ENCODE measurements around the gene TRIM2. TPM values are rescaled to one million over a fixed set of nuclear protein-coding genes. Genes with fewer than 3 reads are reported as not detected.
"Not testable (repeated sequence)": the region's sequence is repeated elsewhere in the genome, so short reads cannot be mapped to it uniquely, and the experiment has no call there.

The TRIM2 gene
- total RNA-seq, 2 donors from 2014 or later, result 1.3 to 1.4 TPM

DNA sequence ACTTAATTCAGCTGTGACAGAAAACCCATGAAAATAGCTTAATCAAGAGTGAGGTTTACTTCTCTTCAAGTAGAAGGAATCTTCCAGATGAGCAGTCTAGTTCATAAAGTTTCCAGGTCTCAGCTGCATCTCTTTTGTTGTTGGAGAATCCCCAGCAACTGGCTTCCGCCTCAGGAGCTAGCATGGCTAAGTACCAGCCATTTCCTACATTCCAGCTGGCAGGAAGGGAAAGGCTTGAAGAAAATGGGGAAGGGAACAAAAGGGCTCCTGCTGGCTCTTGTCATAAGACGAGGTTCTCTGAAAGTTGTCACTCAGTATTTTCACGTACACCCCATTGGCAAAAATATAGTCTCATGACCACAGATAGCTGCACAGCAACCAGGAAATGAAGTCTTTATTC, 27.3 kb upstream of the TRIM2 start:
- Mint-ChIP-seq H3K27ac (no peak overlapping the region), H3K4me3 (no peak overlapping the region), H3K36me3 (ENCODE audit: insufficient read depth in 2 of 2) (no peaks in the 10 kb centered on the region), H3K27me3 (ENCODE audit: low read depth) (no peaks in the 10 kb centered on the region), H3K4me1 (ENCODE audit: low read depth) (no peaks in the 10 kb centered on the region), H3K9me3 (no peaks in the 10 kb centered on the region)
- ATAC-seq (replicated peaks in 1 of 2), result no peak
- DNase-seq, result no peak

DNA sequence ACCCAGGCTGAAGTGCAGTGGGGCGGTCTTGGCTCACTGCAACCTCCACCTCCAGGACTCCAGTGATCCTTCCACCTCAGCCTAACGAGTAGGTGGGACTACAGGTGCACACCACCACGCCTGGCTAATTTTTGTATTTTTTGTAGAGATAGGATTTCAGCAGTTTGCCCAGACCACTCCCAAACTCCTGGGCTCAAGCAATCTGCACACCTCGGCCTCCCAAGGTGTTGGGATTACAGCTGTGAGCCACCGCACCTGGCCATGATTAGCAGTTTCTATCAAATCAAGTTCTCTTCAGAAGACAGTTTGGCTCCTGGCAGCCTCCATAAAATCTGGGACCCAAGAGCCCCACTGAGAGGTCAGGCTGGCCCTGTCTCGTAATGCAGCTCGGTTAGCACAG, 26.4 kb upstream of the TRIM2 start:
- Mint-ChIP-seq H3K4me1 (ENCODE audit: low read depth) (no peaks in the 10 kb centered on the region), H3K9me3 (no peaks in the 10 kb centered on the region), H3K36me3 (ENCODE audit: insufficient read depth in 2 of 2) (no peaks in the 10 kb centered on the region), H3K27ac (no peak overlapping the region), H3K4me3 (no peak overlapping the region), H3K27me3 (ENCODE audit: low read depth) (no peaks in the 10 kb centered on the region)
- ATAC-seq (replicated peaks in 1 of 2), result no peak
- no peak for DNase-seq

DNA sequence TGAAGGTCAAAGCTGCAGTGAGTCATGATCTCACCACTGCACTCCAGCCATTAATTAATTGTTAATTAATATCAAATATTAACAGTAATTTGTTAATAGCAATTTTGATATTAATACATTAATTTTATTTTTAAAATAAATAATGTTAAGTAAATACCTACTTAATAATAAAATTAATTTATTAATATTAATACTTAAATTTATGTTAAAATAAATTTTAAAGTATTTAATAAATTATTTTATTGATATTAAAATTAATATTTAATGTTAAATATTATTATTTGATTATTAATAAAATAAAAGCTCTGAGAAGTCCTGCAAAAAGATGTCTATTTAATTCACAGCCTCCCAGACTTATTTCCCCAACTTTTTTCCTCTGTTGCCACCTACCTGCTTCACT, 25.1 kb upstream of the TRIM2 start:
- Mint-ChIP-seq H3K27me3 (ENCODE audit: low read depth) (no peaks in the 10 kb centered on the region), H3K36me3 (ENCODE audit: insufficient read depth in 2 of 2) (no peaks in the 10 kb centered on the region), H3K4me1 (ENCODE audit: low read depth) (no peaks in the 10 kb centered on the region), H3K27ac (no peak overlapping the region), H3K9me3 (no peaks in the 10 kb centered on the region), H3K4me3 (no peak overlapping the region)
- no peak for DNase-seq
- ATAC-seq (replicated peaks in 1 of 2), result no peak

DNA sequence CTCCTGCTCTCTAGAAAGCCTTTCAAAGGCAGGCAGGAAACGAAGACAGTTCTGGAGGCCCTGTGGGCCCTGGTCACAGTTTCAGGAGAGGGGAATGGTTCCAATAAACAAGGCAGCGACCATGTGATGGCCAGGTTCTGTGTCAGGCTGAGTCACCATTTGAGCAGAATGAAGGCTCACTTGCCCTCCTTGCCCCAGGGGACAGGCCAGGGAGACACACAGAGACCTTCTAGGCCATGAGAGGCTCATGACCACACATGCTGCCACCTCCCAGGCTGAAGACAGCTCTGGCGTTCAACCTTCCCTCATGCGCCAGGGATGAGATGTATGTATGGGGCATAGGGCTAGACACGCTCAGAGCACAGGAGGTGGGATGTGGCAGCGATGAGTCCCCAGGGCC, 22.9 kb upstream of the TRIM2 start:
- DNase-seq (no peak), ATAC-seq (replicated peaks in 1 of 2) (no peak)
- no peaks in the 10 kb centered on the region for H3K4me1 Mint-ChIP-seq (ENCODE audit: low read depth)
- no peak overlapping the region for H3K4me3 Mint-ChIP-seq
- no peaks in the 10 kb centered on the region for H3K36me3 Mint-ChIP-seq (ENCODE audit: insufficient read depth in 2 of 2)
- no peaks in the 10 kb centered on the region for H3K27me3 Mint-ChIP-seq (ENCODE audit: low read depth)
- no peaks in the 10 kb centered on the region for H3K9me3 Mint-ChIP-seq
- no peak overlapping the region for H3K27ac Mint-ChIP-seq

DNA sequence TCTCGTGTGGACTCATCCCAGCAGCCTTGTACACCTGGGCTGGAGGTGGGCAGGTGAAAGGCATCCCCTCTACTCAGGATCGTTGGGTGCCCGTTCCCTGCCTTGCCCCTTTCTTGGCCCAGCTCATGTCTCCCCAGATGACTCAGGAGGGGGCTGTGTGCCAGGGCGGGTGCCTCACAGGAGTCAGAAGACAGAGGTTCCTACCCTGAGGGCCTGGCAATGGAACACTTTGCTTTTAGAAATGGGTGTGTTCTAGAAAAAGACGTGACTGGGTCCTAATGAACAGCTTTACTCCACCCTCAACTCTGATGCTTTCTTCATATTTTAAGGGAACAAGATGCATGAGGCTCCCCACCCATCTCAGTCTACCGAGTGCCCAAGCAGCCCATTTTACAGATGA, 22.5 kb upstream of the TRIM2 start:
- DNase-seq (no peak), ATAC-seq (replicated peaks in 1 of 2) (no peak)
- Mint-ChIP-seq H3K36me3 (ENCODE audit: insufficient read depth in 2 of 2) (no peaks in the 10 kb centered on the region), H3K4me1 (ENCODE audit: low read depth) (no peaks in the 10 kb centered on the region), H3K4me3 (no peak overlapping the region), H3K9me3 (no peaks in the 10 kb centered on the region), H3K27me3 (ENCODE audit: low read depth) (no peaks in the 10 kb centered on the region), H3K27ac (no peak overlapping the region)

DNA sequence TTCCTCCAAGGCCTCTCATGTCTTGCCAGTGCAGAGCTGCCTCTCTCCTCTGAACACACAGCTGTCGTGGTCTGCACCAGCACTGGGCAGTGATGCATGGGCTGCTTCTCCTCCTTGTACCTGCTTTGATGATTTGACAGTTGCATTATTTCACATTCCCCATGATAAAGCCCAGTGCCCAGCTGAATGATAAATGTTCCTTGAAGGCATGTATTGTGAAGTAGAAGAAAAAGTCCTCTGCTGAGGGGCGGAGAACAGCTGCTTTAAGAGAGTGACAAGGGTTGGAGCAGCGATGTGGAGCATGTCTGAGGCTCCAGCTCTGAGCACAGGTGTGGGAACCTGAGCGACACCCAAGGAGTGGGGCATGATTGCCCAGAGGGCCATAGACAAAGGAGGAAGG, 21.1 kb upstream of the TRIM2 start:
- Mint-ChIP-seq H3K9me3 (no peaks in the 10 kb centered on the region), H3K36me3 (ENCODE audit: insufficient read depth in 2 of 2) (no peaks in the 10 kb centered on the region), H3K4me1 (ENCODE audit: low read depth) (no peaks in the 10 kb centered on the region), H3K27ac (no peak overlapping the region), H3K4me3 (no peak overlapping the region), H3K27me3 (ENCODE audit: low read depth) (no peaks in the 10 kb centered on the region)
- DNase-seq, result no peak
- ATAC-seq (replicated peaks in 1 of 2), result no peak

DNA sequence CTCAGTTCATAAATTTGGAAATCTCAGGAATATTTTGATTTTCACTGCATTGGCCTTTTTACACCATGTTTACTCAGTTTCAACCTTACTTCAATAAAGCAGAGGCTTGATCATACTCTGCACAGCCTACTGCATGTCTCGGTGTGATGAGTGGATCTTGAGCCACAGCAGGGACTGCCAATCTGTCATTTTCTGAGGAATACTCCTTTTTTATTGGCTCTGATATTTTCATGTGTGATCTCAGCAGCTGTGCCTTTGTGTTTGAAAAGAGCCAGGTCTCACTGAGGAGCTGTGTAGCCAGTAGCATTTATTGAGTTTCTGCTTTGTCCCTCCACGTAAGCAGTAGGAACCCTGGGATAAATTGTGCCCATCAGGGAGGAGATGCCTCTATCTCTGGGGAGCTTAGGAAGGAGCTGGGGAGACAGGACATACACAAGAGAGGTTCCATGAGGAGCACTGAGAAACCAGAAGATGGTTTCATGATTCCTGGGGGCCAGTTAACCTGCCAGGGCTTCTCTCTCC, 18.9 kb upstream of the TRIM2 start:
- Mint-ChIP-seq H3K27ac (no peak overlapping the region), H3K27me3 (ENCODE audit: low read depth) (no peaks in the 10 kb centered on the region), H3K36me3 (ENCODE audit: insufficient read depth in 2 of 2) (no peaks in the 10 kb centered on the region), H3K9me3 (no peaks in the 10 kb centered on the region), H3K4me3 (no peak overlapping the region), H3K4me1 (ENCODE audit: low read depth) (no peaks in the 10 kb centered on the region)
- DNase-seq (no peak), ATAC-seq (replicated peaks in 1 of 2) (no peak)

DNA sequence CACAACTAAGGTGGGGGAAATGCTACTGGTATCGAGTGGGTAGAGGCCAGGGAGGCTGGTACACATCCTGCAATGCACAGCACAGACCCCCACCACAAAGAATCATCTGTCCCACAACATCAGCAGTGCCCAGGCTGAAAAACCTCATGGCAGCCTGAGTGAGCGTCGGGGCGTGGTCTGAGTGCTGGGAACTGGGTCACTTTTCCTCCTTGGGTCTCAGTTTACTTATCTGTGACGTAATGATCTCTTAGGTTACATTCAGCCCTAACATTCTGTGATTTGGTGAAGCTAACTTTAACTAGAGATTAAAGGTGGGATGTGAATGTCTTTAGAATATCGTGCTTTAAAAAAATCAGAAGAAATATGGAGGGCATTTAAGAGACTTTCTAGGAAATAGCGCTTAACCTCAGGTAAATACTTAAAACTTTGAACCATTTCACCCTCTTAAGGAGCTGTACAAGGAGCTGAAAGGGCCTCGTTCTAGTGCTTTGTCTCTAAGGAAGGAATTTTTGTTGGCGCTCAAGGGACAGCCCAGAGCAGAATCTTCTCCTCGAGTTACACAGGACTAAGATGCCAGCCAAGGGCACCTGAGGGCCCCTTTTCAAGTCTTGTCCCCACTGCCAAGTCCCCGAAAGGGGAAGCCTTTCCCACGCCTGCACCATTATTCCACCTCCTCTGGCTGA, 18.1 kb upstream of the TRIM2 start:
- no peak overlapping the region for H3K27ac Mint-ChIP-seq
- no peaks in the 10 kb centered on the region for H3K9me3 Mint-ChIP-seq
- DNase-seq (no peak), ATAC-seq (replicated peaks in 1 of 2) (no peak)
- no peaks in the 10 kb centered on the region for H3K4me1 Mint-ChIP-seq (ENCODE audit: low read depth)
- no peaks in the 10 kb centered on the region for H3K36me3 Mint-ChIP-seq (ENCODE audit: insufficient read depth in 2 of 2)
- H3K27me3 Mint-ChIP-seq (ENCODE audit: low read depth), result no peaks in the 10 kb centered on the region
- H3K4me3 Mint-ChIP-seq, result no peak overlapping the region

DNA sequence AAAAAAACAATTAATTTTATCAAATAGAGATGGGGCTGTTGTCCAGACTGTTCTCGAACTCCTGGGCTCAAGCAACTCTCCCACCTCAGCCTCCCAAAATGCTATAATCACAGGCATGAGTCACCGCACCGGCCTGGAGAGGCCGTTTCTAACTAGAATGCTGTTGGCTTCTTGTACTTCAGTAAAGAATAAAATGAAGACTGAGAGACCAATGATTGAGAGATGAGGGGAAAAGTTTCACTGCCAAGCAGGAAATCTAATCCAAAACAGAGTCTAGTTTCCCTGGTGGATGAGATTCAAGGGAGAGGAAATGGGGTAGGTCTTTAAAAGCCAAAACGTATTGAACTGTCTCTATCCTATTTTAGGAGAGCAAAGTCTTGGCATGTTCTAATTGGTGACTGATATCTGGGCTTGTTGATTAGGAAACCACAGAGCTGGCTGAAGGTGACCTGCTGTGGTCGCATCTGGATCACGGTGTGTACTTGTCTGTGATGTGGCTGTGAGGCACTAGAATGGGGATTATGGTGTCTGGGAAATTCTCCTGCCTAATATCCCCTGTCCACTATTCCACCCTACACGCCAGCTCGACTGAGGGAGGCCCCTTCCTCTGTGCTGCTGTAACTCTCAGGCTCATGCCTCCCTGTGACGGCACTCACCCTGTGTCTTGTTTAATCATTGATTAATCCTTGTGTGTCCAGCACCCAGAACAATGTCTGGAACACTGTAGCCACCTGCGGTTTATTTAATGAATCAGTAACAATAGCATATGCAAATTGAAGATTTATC, 15.0 kb upstream of the TRIM2 start:
- no peaks in the 10 kb centered on the region for H3K36me3 Mint-ChIP-seq (ENCODE audit: insufficient read depth in 2 of 2)
- H3K27ac Mint-ChIP-seq, result no peak overlapping the region
- no peak for ATAC-seq (replicated peaks in 1 of 2)

DNA sequence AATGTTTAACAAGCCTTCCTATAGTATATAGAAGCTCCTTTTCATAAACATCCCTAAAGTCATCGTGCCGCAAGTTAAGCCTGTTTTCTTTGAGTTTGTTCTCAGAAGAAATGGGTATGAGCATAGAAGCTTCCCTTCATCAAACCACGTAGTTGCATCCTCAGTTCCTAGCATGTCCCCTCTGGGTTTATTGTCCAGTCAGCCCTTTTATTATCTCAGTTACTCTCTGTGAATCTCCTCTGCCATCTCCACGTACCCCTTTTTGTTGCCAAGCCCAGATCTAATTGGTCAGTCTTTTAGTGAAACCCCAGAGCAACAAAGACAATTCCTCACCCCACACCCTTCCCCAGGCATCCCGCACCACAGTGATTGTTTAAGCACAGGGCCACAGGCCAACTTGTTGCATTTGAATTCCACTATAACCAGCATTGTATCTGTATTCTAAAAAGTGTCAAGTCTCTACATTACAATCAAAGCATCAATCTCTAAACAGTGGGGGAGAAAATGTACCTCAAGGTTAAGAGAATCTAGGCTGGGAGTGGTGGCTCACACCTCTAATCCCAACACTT, 12.4 kb upstream of the TRIM2 start:
- Mint-ChIP-seq H3K4me1 (ENCODE audit: low read depth) (no peaks in the 10 kb centered on the region), H3K4me3 (no peak overlapping the region), H3K27ac (no peak overlapping the region), H3K9me3 (no peaks in the 10 kb centered on the region), H3K36me3 (ENCODE audit: insufficient read depth in 2 of 2) (no peaks in the 10 kb centered on the region), H3K27me3 (ENCODE audit: low read depth) (no peaks in the 10 kb centered on the region)
- no peak for ATAC-seq (replicated peaks in 1 of 2)
- no peak for DNase-seq

More for the DNA sequence above, 15.0 kb upstream of the TRIM2 start:
- Mint-ChIP-seq H3K4me3 (no peak overlapping the region), H3K9me3 (no peaks in the 10 kb centered on the region), H3K4me1 (ENCODE audit: low read depth) (no peaks in the 10 kb centered on the region), H3K27me3 (ENCODE audit: low read depth) (no peaks in the 10 kb centered on the region)
- DNase-seq, result no peak

DNA sequence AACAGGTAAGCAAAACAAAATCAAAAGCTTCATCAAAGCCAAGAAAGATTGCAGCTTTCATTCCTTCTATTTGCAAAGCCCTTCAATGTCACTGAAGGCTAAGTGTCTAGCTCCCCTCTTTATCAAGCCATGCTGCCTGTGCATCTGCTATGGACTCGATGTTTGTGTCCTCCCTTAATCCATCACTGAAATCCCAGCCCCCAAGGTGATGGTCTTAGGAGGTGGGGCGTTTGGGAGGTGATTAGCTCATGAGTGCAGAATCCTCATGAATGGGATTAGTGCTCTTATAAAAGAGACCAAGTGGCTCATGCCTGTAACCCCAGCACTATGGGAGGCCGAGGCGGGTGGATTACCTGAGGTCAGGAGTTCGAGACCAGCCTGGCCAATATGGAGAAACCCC, 6.9 kb upstream of the TRIM2 start:
- DNase-seq (no peak), ATAC-seq (replicated peaks in 1 of 2) (no peak)
- Mint-ChIP-seq H3K4me3 (no peak overlapping the region), H3K27me3 (ENCODE audit: low read depth) (no peaks in the 10 kb centered on the region), H3K27ac (no peak overlapping the region), H3K36me3 (ENCODE audit: insufficient read depth in 2 of 2) (no peaks in the 10 kb centered on the region), H3K9me3 (no peaks in the 10 kb centered on the region), H3K4me1 (ENCODE audit: low read depth) (no peaks in the 10 kb centered on the region)

DNA sequence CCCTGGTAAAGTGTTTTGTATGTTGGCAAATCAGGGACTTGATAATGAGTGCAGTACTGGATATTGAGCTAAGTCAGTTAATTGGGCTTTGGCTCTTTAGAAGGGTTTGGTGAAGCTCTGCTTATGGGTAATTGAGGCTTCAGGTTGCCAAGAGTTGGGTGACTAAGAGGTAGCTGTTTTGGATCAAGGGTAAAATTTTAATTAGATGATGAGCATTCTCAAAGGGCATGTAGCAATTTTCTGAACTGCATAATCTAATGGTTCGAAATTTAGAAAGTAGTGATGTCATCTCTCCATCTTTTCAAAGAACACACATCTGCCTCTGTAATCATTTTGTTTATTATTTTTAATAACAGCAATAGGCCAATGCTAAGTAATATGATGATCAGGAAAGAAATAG, 5.5 kb upstream of the TRIM2 start:
- Mint-ChIP-seq H3K27ac (no peak overlapping the region), H3K4me3 (no peak overlapping the region), H3K36me3 (ENCODE audit: insufficient read depth in 2 of 2) (no peaks in the 10 kb centered on the region), H3K9me3 (no peaks in the 10 kb centered on the region), H3K27me3 (ENCODE audit: low read depth) (no peaks in the 10 kb centered on the region), H3K4me1 (ENCODE audit: low read depth) (no peaks in the 10 kb centered on the region)
- no peak for ATAC-seq (replicated peaks in 1 of 2)
- no peak for DNase-seq

DNA sequence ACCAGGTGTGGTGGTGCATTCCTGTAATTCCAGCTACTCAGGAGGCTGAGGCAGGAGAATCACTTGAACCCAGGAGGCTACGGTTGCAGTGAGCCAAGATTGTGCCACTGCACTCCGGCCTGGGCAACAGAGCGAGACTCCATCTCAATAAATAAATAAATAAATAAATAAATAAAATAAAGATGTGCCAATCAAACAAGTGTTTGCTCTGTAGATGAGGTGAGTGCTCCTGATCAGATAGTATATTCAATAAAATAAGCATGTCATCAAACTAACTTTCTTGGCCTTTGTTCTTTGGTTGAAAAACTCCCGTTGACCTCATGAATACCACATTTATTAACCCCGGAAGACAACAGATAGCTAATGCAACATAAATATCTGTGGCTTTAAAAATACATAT, 497 bp upstream of the TRIM2 start:
- H3K36me3 Mint-ChIP-seq (ENCODE audit: insufficient read depth in 2 of 2); DNase-seq; H3K9me3 Mint-ChIP-seq; H3K27me3 Mint-ChIP-seq (ENCODE audit: low read depth); H3K4me3 Mint-ChIP-seq; ATAC-seq (replicated peaks in 1 of 2); H3K27ac Mint-ChIP-seq: not testable (repeated sequence)
- H3K4me1 Mint-ChIP-seq (ENCODE audit: low read depth), result peaks cover 35% of the 10 kb centered on the region
